ENCODE results near the gene OGN. TPM values are rescaled to one million over a fixed set of nuclear protein-coding genes. Genes with fewer than 3 reads are reported as not detected.
A peak's percentile ranks its signal among the peaks of the same experiment; 100 is the strongest.

OGN gene
- total RNA-seq, result 100 to 1,000 TPM in 1 of 4 donors, 10 to 100 TPM in 3; 12.9 to 101 (median 30.2) TPM

- Histone ChIP-seq H3K4me3 (peak within 1 kb of the TSS; percentile 19 to 38), H3K9me3 (no peaks in the 10 kb centered on the region), H3K27ac (peak within 1 kb of the TSS in 3 of 4 donors; percentile 28 to 67 (median 62)), H3K27me3 (no peaks in the 10 kb centered on the region), H3K4me1 (peaks cover 0 to 59% (median 0%) of the 10 kb centered on the region in 3 donors), H3K36me3 (no peaks in the 10 kb centered on the region)
- no peak for ATAC-seq
- TF ChIP-seq EP300 (IDR thresholded peaks at IDR 0.05), result no peak
- no peak for TF ChIP-seq POLR2AphosphoS5 (IDR thresholded peaks at IDR 0.05)
- no peak for TF ChIP-seq CTCF (IDR thresholded peaks at IDR 0.05)
- no peak for TF ChIP-seq POLR2A (IDR thresholded peaks at IDR 0.05)
- 28 to 33% methylated on average over 5 of the region's 5 CpGs for WGBS, 2 donors (ENCODE audit: low coverage in 1 of 2)
Observed at GRCh38 chr9:92404042-92404836, at the start of gene OGN. OGN (minus strand) TSS chr9:92404578; CDS start chr9:92403407, 1,171 bp downstream.

GRCh38 chr9:92446536-92446935, 42.2 kb upstream of the OGN start:
- H3K4me1 ChIP-seq, result no peaks in the 10 kb centered on the region
- no peaks in the 10 kb centered on the region for H3K36me3 ChIP-seq
- ATAC-seq, result no peak
- H3K4me3 ChIP-seq, result no peak overlapping the region
- TF ChIP-seq POLR2A (IDR thresholded peaks at IDR 0.05) (no peak), POLR2AphosphoS5 (IDR thresholded peaks at IDR 0.05) (no peak), EP300 (IDR thresholded peaks at IDR 0.05) (no peak), CTCF (IDR thresholded peaks at IDR 0.05) (no peak)
- H3K27me3 ChIP-seq, result no peaks in the 10 kb centered on the region
- H3K9me3 ChIP-seq, result no peaks in the 10 kb centered on the region
- H3K27ac ChIP-seq, result no peak overlapping the region

- Histone ChIP-seq H3K9me3 (no peaks in the 10 kb centered on the region), H3K4me1 (peaks cover 0 to 3% (median 0%) of the 10 kb centered on the region in 3 donors), H3K27me3 (no peaks in the 10 kb centered on the region), H3K27ac (no peak overlapping the region), H3K36me3 (no peaks in the 10 kb centered on the region), H3K4me3 (no peak overlapping the region)
- TF ChIP-seq POLR2AphosphoS5 (IDR thresholded peaks at IDR 0.05), result no peak
- WGBS, 2 donors (ENCODE audit: low coverage in 1 of 2), result 80% methylated on average over 1 of the region's 4 CpGs; no CpG with 5 or more reads in 1 of the 2 donors
- no peak for ATAC-seq
Observed at GRCh38 chr9:92444841-92445240, 40.5 kb upstream of the OGN start.

- ATAC-seq, result no peak
- Histone ChIP-seq H3K27me3 (no peaks in the 10 kb centered on the region), H3K27ac (no peak overlapping the region), H3K4me1 (peaks cover 0 to 13% (median 0%) of the 10 kb centered on the region in 3 donors), H3K36me3 (no peaks in the 10 kb centered on the region), H3K9me3 (no peaks in the 10 kb centered on the region), H3K4me3 (no peak overlapping the region)
- WGBS, 2 donors (ENCODE audit: low coverage in 1 of 2), result 94 to 100% methylated on average over 6 of the region's 6 CpGs
- TF ChIP-seq POLR2A (IDR thresholded peaks at IDR 0.05) (no peak), EP300 (IDR thresholded peaks at IDR 0.05) (no peak), CTCF (IDR thresholded peaks at IDR 0.05) (no peak), POLR2AphosphoS5 (IDR thresholded peaks at IDR 0.05) (no peak)
Observed at GRCh38 chr9:92440751-92441046, 36.3 kb upstream of the OGN start.

GRCh38 chr9:92439921-92440750, 35.8 kb upstream of the OGN start:
- no peak overlapping the region for H3K27ac ChIP-seq
- H3K36me3 ChIP-seq, result no peaks in the 10 kb centered on the region
- H3K27me3 ChIP-seq, result no peaks in the 10 kb centered on the region
- no peaks in the 10 kb centered on the region for H3K9me3 ChIP-seq
- H3K4me3 ChIP-seq, result no peak overlapping the region
- H3K4me1 ChIP-seq, result peaks cover 0 to 13% (median 0%) of the 10 kb centered on the region in 3 donors
- TF ChIP-seq POLR2AphosphoS5 (IDR thresholded peaks at IDR 0.05) (no peak), POLR2A (IDR thresholded peaks at IDR 0.05) (no peak), EP300 (IDR thresholded peaks at IDR 0.05) (no peak), CTCF (IDR thresholded peaks at IDR 0.05) (no peak)
- no peak for ATAC-seq
- WGBS, 2 donors (ENCODE audit: low coverage in 1 of 2), result 76% methylated on average over 4 to 5 of the region's 5 CpGs
